ENCODE results near the gene ADAMTS15. TPM values are rescaled to one million over a fixed set of nuclear protein-coding genes. Genes with fewer than 3 reads are reported as not detected.
"Not testable (repeated sequence)": the region's sequence is repeated elsewhere in the genome, so short reads cannot be mapped to it uniquely, and the experiment has no call there.

The ADAMTS15 gene
- total RNA-seq, 2 donors from 2014 or later, result 10.8 to 14.1 TPM

DNA sequence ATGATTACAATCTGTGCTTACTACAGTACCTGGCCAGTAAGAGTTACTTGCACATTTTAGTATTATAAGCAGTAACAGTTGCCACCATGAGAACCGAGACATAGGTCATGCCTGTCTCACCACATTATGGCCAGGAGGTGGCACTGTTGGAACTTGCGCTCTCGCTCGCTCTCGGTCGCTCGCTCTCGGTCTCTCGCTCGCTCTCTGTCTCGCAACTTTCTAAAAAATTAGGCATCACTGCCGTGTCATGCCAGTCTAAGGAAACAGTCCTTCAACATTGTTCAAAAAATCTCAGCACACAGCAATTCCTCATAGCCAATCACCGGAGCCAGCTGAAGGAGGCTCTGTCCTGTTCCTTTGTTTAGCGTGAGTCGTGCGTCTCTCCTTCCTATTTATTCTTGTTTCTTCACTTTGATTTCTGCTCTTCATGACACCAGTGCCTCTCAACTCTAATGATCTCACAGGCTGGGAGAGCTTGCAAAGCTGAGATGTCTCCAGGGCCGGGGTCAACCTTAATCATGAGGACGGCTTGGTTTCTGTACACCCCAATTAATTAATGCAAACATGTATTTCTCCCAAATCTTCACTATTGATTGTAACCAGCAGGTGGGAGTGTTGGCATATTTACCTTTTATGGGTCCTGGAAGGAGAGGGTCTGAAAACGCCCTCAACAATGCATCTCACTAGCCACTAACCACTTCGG lies 13.8 kb upstream of the ADAMTS15 start:
- no peak for DNase-seq (ENCODE audit: low spot score)
- H3K27ac ChIP-seq, result peak overlapping the region; percentile 57 to 68
- no peaks in the 10 kb centered on the region for H3K36me3 ChIP-seq
- peak; percentile 84 for ATAC-seq (ENCODE audit: insufficient number of reproducible peaks, low FRiP score, low read depth)
- H3K27me3 ChIP-seq (replicated peaks; ENCODE audit: insufficient read depth), result no peaks in the 10 kb centered on the region
- H3K9me3 ChIP-seq, result no peaks in the 10 kb centered on the region
- TF ChIP-seq, protein P1, sequence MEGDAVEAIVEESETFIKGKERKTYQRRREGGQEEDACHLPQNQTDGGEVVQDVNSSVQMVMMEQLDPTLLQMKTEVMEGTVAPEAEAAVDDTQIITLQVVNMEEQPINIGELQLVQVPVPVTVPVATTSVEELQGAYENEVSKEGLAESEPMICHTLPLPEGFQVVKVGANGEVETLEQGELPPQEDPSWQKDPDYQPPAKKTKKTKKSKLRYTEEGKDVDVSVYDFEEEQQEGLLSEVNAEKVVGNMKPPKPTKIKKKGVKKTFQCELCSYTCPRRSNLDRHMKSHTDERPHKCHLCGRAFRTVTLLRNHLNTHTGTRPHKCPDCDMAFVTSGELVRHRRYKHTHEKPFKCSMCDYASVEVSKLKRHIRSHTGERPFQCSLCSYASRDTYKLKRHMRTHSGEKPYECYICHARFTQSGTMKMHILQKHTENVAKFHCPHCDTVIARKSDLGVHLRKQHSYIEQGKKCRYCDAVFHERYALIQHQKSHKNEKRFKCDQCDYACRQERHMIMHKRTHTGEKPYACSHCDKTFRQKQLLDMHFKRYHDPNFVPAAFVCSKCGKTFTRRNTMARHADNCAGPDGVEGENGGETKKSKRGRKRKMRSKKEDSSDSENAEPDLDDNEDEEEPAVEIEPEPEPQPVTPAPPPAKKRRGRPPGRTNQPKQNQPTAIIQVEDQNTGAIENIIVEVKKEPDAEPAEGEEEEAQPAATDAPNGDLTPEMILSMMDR (IDR thresholded peaks at IDR 0.05), result peak; percentile 79
- H3K4me3 ChIP-seq, result peak overlapping the region; percentile 82
- H3K4me1 ChIP-seq (ENCODE audit: control insufficient read depth in 1 of 2, low read depth in 2 of 2), result peaks cover 0 to 20% of the 10 kb centered on the region in 2 donors

DNA sequence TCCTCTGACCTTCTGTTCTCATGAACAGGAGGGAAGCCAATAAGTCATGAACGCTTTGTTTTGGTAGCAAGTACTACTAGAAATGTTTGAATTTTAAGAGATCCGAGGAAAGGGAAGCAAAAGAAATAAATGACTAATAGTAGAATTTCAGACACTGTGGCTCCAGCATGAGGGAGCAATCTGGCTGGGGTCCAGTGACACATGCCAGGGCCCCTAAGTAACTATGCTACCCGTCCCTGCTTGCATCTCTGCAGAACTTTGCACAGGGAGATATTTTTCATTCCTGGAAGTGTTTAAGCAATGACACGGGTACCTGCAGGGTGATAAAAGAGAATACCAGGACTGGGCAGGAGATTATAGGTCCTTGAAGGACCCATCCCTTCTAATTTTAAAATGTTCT lies 12.8 kb upstream of the ADAMTS15 start:
- TF ChIP-seq, protein P1 (IDR thresholded peaks at IDR 0.05), result no peak
- no peak overlapping the region for H3K27ac ChIP-seq
- H3K4me1 ChIP-seq (ENCODE audit: control insufficient read depth in 1 of 2, low read depth in 2 of 2), result peaks cover 0 to 20% of the 10 kb centered on the region in 2 donors
- H3K4me3 ChIP-seq, result no peak overlapping the region
- H3K27me3 ChIP-seq (replicated peaks; ENCODE audit: insufficient read depth), result no peaks in the 10 kb centered on the region
- DNase-seq (ENCODE audit: low spot score), result no peak
- no peaks in the 10 kb centered on the region for H3K9me3 ChIP-seq
- no peaks in the 10 kb centered on the region for H3K36me3 ChIP-seq
- ATAC-seq (ENCODE audit: insufficient number of reproducible peaks, low FRiP score, low read depth), result no peak

DNA sequence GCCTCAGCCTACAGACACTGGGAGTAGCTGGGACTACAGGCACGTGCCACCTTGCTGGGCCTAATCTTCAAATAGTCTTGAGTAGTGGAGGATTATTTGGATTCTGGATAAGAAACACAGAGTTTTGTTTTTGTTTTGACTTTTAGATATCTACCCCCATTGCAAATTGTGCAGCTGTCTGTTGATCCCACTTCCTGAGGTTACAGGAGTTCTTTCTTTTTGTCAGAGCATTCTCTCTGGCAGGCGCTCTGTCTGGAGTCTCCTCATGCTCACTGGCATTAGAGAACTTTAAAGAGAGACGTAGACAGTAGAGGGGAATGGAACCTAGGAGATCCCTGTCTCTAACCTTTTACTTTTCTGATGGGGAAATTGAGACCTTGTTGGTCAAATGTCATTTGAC lies 12.3 kb upstream of the ADAMTS15 start:
- Histone ChIP-seq H3K4me1 (ENCODE audit: control insufficient read depth in 1 of 2, low read depth in 2 of 2) (peaks cover 0 to 20% of the 10 kb centered on the region in 2 donors), H3K9me3 (no peaks in the 10 kb centered on the region), H3K27ac (no peak overlapping the region), H3K36me3 (no peaks in the 10 kb centered on the region), H3K27me3 (replicated peaks; ENCODE audit: insufficient read depth) (no peaks in the 10 kb centered on the region), H3K4me3 (no peak overlapping the region)
- ATAC-seq (ENCODE audit: insufficient number of reproducible peaks, low FRiP score, low read depth) (no peak), DNase-seq (ENCODE audit: low spot score) (no peak)
- TF ChIP-seq, protein P1 (IDR thresholded peaks at IDR 0.05), result no peak

DNA sequence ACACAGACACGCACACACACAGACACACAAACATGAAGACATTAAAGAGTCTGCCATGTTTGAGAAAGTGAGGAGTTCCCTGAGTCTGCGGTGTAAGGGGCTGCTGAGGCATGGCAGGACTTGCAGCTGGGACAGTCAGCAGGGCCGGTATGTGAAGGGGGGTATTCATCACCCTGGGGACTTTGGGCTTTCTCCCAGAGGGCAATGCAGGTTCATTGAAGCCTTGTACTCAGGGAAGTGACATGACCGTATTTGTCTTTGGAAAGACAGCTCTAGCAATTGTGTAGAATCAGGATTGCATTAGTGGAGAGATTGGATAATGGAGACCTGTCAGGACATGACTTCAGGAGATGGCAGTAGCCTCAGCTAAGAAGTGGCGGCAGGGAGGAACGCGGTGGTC lies 10.6 kb upstream of the ADAMTS15 start:
- H3K27ac ChIP-seq, result no peak overlapping the region
- no peaks in the 10 kb centered on the region for H3K27me3 ChIP-seq (replicated peaks; ENCODE audit: insufficient read depth)
- H3K9me3 ChIP-seq, result no peaks in the 10 kb centered on the region
- DNase-seq (ENCODE audit: low spot score) (no peak), ATAC-seq (ENCODE audit: insufficient number of reproducible peaks, low FRiP score, low read depth) (no peak)
- H3K36me3 ChIP-seq, result no peaks in the 10 kb centered on the region
- H3K4me3 ChIP-seq, result no peak overlapping the region
- TF ChIP-seq, protein P1 (IDR thresholded peaks at IDR 0.05), result no peak
- H3K4me1 ChIP-seq (ENCODE audit: control insufficient read depth in 1 of 2, low read depth in 2 of 2), result peaks cover 0 to 16% of the 10 kb centered on the region in 2 donors

DNA sequence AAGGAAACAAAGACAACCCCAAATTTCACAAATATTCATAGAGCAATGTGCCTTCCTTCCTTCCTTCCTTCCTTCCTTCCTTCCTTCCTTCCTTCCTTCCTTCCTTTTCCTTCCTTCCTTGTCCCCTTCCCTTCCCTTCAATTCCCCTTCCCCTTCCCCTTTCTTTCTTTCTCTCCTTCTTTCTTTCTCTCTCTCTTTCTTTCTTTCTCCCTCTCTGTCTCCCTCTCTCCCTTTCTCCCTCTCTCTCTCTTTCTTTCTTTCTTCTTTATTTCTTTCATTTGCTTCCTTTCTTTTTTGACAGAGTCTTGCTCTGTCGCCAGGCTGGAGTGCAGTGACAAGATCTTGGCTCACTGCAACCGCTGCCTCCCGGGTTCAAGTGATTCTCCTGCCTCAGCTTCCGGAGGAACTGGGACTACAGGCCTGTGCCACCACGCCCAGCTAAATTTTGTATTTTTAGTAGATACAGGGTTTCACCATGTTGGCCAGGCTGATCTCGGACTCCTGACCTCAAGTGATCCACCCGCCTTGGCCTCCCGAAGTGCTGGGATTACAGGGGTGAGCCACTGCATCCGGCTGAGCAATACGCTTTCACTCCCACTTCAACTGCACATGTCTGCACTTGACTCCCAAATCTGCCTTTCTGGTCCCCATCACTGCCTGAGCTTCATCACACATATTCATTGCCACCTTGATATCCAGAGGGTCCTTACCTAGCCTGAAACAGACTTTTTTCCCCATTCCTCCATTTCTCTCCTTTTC lies 9.9 kb upstream of the ADAMTS15 start:
- H3K4me1 ChIP-seq (ENCODE audit: control insufficient read depth in 1 of 2, low read depth in 2 of 2), result peaks cover 0 to 16% of the 10 kb centered on the region in 2 donors
- not testable (repeated sequence) for ATAC-seq (ENCODE audit: insufficient number of reproducible peaks, low FRiP score, low read depth); H3K27me3 ChIP-seq (replicated peaks; ENCODE audit: insufficient read depth); H3K9me3 ChIP-seq; H3K36me3 ChIP-seq; H3K27ac ChIP-seq; DNase-seq (ENCODE audit: low spot score); H3K4me3 ChIP-seq

Measured in thoracic aorta (tissue), 2 donors.